GM19328 (cell line): Measurements from ENCODE around the gene CSRP1.
"Not testable (repeated sequence)": the region's sequence is repeated elsewhere in the genome, so short reads cannot be mapped to it uniquely, and the experiment has no call there.

Source experiments
- ATAC-seq: cut with Tn5 transposase; IDR thresholded peaks from one replicate; pipeline ENCODE4 v1.9.1; 2021; ENCODE audit warnings: mild to moderate bottlenecking, moderate library complexity; ENCODE audit not compliant: unreplicated experiment

CSRP1 gene

DNA sequence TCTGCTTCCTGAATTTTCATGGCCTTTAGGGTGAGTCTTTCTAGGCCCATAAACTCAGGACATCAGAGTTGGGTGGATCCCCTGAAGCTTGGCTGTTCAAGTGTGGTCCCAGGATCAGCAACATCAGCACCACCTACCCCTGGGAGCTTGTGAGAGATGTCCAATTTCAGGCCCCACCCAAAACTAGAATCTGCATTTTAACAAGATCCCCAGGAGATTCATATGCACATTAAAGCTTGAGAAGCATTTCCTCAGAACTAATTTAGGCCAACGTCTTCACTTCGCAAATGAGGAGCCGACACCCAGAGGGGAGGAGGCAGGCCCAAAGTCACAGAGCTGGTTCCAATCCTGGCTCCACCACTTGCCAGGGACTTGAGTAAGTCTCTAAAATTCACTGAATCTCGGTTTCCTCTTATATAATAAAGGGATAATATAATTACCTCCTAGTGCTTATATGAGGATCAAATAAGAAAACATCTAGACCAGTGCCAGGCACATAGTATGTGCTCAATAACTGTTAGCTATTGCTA lies 27.7 kb downstream of the CSRP1 start:
- no peak for ATAC-seq

DNA sequence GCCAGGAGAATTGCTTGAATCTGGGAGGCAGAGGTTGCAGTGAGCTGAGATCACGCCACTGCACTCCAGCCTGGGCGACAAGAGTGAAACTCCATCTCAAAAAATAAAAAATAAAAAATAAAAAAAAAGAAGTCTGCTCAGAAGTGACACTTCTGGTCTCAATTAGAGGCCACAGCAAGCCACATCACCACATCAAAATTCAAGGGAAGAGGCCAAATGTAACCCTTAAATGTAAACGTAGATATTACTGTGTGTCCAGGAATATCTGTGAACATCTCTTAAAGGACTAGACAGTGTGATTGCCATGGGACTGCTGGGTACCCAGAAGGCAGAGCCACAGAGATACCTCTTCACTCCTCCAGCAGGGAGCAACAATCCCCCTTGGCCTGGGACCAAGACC lies 28.3 kb downstream of the CSRP1 start:
- not testable (repeated sequence) for ATAC-seq

DNA sequence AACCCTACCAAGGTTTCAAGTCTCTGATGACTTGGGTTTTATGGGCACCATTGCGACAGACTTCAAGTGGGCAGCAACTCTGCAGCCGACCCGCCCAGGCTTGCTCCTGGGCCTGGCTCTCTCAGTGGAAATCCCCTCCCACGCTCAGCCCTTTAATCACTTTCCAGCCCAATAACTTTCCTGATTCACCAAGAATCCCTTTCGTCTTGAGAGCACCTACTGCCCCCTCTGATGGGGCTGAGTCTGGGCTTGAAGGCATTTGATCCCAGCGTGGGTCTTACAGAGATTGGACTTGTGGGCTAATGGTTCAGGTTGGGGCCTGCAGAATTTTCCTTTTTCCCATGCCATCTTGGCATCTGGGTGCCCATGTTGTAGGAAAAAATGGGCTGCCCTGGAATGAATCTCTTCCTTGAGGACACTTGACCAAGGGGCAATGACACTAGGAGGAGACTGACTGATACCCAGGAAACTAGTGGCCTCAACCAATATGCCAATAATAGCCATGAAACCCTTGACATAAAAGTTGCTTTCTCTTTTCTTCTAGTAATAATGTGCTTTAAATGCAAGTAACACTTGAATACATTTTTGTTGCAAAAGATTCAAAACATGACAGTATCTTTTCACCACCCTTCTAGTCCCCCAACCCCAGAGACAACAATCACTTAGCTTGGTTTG lies 30.1 kb downstream of the CSRP1 start:
- no peak for ATAC-seq

DNA sequence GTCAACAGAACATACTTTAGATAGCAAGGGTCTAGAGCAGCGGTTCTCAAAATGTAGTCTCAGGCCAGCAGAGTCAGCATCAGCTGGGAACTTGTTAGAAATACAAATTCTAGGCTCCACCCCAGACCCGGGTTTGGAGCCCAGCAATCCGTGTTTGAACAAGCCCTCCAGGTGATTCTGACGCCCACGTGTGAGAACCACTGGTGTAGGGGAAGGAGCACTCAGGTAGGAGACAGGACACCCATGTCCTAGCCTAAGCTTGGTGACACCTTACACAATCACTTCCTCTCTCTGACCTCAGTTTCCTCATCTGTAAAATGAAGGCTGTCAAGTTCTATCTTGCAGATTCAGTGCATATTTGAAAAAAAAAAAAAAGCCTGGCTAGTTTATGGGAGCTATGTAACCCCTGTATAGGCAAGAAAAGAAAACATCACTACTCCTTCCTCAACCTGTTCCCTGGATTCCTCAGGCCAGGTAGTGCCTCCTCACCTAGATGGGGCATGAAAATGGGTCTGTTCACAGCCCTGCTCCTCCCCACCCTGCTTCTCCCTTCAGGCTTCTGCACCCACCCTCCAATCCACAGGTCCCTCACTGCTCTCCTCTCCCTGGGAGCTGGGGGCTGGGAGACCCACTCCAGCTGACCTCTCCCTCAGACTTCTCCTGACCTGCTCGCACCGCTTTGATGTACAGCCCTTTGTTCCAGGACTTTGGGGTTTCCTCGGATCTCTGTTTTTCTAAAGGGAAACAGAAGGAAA lies 30.8 kb downstream of the CSRP1 start:
- no peak for ATAC-seq

DNA sequence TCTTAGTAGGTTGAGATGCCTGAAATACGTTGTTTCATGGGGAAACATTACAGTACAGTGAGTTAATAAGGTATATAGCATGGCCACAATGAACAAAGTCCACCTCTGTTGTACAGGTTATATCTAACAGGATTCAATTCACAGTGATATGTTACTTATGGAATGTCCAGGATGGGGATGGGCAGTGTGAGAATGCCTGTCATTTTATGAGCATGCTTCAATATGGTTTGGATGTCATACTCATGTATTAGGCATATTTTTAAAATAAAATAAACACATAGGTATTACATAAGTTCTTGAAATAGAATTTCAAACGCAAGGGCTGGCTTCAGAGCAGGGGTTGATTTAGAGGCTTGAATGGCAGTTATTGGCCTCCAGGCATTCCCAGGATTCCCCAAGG lies 31.8 kb downstream of the CSRP1 start:
- no peak for ATAC-seq

DNA sequence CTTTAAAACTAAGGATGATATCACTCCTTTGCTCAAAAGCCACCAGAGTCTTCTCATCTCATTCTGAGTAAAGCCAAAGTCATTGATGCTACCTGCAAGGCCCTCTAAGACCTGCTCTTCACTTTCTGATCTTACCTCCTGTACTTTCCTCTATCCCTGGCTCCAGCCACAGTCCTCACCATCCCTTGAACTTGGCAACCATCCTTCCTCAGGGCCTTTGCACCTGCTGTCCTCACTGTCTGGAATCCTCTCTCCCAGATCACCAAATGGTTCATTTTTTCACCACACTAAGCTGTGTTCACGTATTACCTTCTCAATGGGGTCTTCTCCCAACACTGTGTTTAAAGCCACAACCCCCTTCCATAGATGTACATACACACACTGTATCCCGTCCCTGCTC lies 33.6 kb downstream of the CSRP1 start:
- no peak for ATAC-seq

DNA sequence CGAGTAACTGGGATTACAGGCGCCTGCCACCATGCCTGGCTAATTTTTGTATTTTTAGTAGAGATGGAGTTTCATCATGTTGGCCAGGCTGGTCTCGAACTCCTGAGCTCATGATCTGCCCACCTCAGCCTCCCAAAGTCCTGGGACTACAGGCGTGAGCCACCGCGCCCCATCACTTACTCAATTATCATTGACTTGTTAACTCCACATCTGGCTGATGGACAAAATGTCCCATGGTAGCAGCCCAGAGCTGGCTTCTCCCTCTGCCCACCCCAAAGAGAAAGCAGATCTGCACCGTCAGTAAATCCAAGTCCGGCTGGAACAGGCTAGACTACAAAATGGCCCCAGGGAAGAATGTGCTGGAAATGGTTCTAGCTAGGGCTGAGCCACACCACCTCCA lies 34.6 kb downstream of the CSRP1 start:
- not testable (repeated sequence) for ATAC-seq

DNA sequence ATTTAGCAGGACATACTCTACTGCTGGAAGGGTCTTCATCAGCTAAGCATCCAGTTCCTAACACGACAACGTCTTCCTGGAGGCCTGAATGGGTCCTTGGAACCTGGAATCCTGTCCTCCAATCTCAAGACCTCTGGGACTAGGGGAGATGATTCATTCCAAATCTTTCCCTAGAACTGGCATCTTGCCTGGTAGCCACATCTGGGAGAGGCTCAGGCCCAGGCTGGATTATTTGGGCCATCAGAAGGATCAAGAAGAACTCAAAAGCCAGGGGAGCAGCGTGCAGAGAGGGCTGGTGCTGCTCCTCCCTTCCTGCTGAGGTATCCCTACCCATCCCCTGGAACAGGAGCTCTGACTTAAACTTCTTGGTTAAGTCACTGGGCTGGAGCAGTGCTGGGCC lies 35.2 kb downstream of the CSRP1 start:
- ATAC-seq, result no peak

DNA sequence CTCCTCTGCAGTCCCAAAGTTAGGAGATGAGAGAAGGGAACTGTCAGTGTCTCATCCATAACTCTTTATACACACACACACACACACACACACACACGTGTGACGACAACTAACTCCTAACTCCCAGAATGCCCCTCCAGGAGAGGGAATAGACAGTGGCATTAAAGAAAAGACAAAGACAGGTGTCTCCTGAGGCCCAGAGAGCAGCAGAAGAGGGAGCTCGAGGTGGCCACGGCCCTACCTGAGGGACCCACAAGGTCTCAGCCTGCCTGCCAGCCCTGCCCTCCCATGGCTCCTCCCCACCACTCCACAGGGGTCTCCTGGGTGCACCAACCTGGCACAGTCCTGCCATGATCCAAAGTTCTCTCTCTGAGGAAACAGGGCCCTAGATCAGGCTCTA lies 36.3 kb downstream of the CSRP1 start:
- ATAC-seq, result no peak

DNA sequence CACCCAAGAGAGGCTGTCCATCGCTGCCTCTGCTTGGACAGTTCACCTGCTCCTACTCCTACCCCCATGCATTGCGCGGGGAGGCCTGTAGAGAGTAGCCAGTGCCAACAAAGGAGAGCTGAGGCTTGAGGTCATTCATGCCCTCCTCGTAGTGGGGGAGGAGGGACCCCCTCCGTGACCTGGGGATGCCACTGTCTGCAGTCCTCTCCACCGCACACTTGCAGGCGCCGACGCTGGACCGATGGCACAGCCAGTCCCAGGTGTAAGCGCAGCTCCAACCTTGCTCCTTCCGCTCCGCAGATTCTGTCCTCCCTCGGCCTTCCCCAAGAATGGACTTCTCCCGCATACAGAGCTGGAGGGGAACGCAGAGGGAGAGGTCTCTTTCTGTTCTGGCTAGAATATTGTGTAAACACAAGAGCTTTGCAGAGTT lies 37.3 kb downstream of the CSRP1 start:
- no peak for ATAC-seq

DNA sequence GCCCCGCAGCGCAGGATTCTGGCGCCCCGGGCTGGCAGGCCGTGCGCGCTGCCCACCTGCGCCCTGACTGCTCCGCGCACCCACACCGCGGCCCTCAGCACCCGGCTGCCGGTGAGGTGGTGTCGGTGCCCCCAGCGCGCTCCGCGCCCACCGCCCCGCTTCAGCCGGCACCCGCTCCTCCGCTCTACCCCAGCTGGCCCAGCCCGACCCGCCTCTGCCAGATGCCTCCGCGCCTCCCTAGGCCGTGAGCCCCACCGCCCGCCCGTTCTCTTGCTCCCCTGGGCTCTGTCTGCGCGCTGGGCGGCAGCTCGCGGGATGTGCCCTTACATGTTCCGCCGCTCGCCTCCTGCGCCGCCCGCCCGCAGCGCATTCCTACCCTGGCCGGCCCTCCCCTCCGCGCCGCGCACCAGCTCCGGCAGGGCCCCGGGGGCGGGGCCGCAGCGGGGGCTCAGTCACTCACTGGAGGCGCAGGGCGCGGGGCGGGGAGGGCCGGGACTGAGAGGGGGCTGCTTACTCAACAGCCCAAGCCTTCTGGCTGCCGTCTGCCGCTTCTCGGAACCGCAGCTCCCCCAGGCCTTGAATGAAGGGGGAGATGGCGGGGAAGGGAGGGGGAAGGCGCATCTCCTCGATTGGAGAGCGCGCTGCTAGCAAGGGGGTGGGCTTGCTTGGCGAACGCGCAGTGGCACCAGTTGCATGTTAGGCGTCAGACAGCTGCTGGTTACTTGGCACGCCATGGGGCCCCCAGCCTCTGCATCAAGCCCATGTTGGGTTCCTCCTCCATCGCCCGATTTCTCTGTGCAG lies 37.9 kb downstream of the CSRP1 start, which contains the start of gene PHLDA3:
Gene PHLDA3, minus strand, starts transcription at position 345 of the 801 bp plus-strand sequence. CDS start 402 bp downstream, outside the sequence.
- peak; percentile 73 for ATAC-seq

DNA sequence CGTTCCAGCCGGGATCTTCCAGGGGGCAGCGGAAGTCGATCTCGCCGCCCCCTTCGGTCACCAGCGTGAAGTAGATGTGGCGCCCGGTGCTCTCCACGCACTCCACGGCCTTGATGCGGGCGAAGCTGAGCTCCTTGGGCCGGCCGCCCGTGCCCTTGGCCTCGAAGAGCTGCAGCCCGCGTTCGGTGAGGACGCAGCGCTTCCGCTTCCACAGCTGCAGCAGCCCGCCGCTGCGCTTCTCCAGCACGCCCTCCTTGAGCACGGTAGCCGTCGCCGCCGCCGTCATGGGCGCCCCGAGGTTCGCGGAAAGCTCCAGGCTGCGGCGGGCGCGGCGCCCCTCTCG lies 38.5 kb downstream of the CSRP1 start:
- peak; percentile 29 for ATAC-seq

DNA sequence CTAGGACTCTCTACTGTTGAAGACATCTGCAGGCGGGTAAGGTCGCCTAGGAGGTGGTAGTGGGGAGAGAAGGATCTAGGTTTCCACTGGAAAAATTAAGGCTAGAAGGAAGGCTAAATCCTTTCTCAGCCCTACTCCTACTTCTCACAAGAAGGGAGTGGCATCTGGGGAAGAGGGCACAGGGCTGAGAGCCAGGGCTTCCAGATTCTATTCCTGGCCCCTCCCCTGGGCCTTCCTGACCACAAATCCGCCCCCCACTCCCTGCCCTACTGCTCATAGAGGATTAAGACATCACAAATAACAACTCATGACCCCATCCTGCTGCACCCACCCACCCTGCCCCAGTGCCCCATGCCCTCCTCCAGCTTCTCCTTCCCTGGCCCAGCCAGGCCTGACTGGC lies 40.4 kb downstream of the CSRP1 start:
- ATAC-seq, result no peak

DNA sequence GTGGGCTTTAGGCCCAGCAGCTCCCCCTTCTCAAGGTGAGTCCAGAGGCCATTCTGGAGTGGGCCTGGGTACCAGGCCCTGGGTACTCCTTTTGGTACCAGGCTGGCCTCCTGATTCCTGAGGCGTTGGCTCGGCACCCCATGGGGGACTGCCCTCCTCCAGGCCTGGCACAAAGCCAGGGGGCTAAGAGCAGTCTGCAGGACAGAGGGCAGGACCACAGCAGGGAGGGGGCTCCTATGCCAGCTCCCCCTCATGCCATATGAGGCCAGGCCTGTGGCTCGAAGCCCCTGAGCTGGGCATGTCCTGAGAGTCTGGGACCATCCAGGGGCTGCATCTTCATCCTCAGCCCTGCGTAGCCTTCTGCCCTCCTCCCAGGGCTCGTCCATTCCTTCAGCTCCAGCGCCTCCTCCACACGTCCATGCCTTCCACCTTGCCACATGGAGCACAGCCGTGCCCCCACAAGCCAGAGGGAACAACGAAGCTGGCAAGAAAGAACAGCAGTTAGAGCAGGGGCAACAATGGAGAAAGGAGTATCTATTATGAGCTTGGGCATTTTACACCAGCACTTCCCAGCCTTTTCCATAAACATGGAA lies 41.1 kb downstream of the CSRP1 start:
- ATAC-seq, result no peak

DNA sequence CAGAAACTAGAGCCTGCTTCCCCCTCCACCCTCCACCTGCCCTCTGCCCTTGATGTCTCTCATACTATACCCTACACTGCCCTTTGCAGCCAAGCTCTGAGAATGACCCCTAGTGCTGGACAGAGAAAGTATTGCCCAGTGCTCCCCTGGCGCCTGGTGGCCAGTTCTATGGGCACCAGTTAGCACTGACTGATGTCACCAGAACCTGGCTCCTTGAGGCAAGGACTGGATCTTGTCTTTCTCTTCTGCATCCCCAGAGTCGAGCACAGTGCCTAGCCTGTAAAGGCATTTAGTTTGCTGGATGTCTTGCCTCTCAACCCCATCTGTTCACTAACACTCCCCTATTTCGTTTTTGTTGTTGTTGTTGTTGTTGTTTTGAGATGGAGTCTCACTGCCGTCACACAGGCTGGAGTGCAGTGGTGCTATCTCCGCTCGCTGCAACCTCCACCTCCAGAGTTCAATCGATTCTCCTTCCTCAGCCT lies 43.8 kb downstream of the CSRP1 start:
- ATAC-seq, result no peak

DNA sequence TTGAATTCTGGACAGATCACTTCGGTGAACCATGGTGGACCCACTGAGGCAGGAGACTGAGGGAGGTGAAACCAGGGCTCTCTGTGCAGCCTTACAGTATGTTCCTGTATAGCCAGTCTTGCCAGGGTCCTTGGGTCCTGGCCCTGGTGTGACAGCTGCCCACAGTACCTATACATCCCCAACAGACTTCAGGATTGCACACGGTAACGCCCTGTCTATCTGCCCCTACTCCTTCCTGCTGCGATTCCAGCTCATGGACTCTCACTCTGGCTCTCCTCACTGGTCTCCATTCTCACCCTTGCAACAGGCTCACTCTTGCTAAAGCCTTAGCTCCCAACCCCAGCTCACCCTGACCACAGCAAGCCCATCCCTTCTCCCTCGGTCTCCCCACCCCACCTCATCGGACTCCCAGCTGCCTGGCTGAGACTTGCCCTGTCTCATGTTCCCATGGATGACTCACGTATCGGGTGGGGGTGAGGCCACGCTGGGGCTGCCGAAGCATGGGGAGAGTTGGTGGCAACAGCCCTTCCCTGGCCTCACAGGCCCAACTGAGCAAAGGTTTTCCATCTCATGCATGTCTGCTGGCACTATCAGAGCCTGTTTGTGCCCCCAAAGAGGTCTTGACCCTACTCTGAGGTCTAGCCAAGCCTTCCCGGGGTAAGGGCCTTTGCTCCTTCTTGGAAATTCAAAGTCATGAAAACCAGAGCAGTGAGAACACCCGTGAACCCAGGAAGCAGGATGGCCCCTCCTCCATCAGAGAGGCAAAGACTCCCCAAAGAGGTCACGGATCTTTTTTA lies 45.1 kb downstream of the CSRP1 start:
- ATAC-seq, result no peak

DNA sequence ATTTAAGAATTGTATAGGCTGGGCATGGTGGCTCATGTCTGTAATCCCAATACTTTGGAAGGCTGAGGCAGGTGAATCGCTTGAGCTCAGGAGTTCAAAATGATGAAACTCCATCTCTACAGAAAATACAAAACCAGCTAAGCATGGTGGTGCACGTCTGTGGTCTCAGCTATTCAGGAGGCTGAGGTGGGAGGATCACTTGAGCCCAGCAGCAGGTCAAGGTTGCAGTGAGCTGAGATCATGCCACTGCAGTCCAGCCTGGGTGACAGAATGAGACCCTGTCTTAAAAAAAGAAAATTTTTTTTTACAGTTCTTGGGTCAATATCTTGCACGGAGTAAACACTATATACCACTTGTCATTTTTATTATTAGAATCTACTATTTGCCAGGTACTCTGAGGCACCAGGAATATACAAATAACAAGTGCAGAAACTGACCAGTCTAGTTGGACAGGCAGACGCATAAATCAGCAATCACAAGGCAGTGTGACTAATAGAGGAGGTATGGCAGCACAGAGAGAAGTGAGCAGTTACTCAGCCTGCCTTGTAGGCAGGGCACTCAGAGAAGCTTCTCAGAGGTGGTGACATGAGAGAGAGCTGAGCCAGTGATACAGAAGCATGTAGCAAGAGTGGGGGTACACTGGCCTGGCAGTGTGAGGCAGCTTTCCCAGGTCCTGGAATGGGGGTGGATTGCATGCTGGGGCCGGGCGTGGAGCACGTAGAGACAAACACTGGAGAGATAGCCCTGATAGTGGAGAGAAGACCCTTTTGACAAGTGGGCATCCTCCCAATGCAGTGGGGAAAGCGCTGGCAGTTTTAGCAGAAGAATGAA lies 45.9 kb downstream of the CSRP1 start:
- ATAC-seq, result no peak

DNA sequence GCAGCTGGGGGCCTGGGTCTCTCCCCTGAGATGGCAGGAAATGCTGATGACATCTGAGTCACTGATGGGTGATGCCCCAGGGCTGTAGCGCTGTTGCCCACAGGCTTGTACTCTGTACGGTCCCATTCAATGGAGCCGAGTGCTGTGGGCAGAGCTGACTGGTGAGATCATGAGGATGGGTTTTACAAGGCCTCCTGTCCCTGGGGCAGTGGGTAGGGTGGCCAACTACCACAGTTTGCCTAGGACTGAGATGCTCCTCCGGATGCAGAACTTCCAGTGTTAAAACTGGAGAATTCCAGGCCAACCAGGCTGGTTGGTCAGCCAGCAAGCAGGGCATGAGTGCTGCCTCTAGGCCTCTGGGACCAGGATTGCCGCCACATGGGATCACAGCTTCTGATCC lies 47.1 kb downstream of the CSRP1 start:
- no peak for ATAC-seq

DNA sequence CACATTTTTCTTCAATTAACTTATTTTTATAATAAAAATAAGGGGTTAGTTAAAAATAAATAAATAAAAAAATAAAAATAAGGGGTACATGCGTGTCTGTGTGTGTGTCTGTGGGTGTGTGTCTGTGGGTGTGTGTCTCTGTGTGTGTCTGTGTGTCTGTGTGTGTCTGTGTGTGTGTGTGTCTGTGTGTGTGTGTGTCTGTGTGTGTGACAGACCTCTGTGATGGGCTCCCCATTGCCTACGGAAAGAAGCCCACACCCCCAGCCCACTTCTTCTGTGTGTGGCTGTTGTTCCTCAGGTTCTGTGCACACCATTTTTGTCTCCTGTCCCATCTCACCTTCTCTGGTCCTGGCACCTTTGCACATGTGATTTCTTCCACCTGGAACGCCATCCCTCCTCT lies 47.9 kb downstream of the CSRP1 start:
- no peak for ATAC-seq
